Fibroblast of gingiva (primary cell): ENCODE measurements around the gene RFFL.
"Not testable (repeated sequence)": the region's sequence is repeated elsewhere in the genome, so short reads cannot be mapped to it uniquely, and the experiment has no call there.

Experiments used
- DNase-seq: peaks from one replicate; pipeline ENCODE4 v3.0.0-alpha.2; 2011; ENCODE audit warnings: low read depth

The RFFL gene

DNA sequence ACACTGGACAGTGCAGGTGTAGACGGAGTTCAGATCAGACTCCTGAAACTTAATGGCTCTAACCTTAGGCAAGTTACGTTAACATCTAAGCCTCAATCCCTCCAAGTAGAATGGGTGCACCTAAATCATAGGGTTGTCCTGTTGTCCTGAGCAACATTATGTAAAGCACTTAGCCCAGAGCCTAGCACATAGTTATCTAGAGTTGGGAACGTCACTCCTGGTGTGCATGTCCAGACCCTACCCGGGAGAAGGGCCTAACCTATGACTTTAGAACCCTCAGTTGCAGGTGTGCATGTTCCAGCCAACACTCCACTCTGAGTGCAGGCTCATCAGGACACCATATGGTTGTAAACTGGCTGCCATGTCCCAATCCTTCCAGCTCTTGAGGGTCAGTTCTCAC is 57.2 kb downstream of the RFFL start:
- no peak for DNase-seq

DNA sequence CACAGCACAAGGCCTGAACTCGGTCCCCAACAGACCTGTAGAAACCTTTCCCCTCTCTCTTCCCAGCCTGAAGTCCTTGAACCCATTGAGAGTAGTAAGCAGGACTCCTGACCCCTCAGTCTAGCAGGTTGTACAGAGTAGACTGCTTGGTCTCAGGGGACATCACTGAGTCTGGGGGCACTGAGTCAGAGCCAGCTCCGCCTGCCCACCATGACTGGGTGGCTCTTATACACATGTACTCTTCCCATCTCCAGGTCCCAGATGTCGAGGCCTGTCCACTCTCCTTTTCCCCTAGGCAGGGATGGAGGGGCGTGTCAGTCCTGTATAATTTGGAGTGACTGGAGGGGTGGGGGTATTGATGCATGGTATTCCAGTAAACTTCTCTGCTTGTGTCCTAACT is 59.7 kb downstream of the RFFL start:
- DNase-seq: no peak

DNA sequence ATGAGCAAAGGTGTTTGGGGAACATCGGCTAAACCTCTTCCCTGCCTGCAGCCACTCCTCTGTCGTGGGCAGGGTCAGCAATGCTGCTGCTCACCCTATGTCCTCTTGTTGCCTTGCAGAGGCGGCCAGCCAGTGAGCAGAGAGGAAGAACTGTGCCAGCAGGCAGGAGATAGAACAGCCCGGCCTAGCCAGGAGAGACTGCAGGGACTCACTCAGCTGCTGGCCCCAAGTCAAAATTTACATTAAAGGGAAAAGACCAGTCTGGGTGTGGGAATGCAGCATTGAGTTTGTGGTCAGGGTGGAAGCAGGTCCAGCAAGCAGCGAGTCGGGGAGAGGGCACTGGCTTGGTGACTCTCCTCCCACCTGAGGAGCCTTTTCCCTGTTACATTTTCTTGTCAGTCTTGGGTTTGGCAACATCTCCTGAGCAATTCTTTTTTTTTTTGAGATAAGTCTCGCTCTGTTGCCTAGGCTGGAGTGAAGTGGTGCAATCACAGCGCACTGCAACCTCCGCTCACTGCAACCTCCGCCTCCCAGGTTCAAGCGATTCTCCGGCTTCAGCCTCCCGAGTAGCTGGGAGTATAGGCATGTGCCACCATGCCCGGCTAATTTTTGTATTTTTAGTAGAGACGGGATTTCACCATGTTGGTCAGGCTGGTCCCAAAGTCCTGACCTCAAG is 60.5 kb downstream of the RFFL start:
- no peak for DNase-seq

DNA sequence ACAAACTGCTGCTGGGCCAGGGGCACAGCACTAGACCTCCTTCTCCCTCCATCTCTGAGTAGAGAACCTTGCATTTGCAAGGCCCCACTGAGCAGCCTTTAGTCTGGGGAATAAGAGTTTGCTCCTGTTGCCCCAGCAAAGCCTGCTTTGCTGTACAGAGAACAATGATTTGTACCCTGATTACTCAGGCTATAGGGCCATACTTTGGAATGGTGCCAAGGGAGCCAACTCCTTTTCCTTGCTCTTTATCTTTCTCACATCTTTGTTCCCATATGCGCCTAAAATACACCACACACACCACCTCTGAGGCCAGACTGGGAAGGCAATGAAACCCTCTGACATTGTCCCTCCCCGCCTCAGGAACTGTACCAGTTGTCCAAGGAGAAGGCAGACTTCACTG is 62.0 kb downstream of the RFFL start:
- no peak for DNase-seq

DNA sequence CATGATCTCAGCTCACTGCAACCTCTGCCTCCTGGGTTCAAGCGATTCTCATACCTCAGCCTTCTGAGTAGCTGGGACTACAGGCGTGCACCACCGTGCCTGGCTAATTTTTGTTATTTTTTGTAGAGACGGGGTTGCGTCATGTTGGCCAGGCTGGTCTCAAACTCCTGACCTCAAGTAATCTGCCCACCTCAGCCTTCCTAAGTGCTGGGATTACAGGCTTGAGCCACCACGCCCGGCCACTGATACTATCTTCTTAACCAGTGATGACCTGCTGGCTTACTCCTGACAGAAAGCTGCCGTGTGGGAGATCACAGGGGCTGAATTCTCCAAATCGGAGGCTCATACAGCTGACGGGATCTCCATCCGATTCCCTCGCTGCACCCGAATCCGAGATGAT is 62.5 kb downstream of the RFFL start:
- not testable (repeated sequence) for DNase-seq

DNA sequence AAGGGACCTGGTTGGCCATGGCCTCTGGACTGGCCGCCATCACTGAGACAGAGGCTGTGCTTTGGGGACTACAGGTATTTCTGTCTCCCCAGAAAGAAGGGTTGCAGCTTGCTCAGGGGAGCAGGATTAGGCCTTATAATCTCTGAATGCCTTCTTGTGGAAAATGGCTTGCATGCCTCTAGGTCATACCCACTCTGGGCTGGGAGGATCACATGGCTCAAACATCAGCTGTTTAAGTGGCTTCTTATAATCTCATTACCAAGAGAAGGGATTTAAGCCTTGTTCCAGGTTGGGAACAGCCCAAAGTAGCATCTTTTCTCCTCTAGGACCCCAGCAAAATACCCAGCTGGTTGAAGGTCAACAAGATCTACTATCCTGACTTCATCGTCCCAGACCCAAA is 64.1 kb downstream of the RFFL start:
- DNase-seq: no peak

DNA sequence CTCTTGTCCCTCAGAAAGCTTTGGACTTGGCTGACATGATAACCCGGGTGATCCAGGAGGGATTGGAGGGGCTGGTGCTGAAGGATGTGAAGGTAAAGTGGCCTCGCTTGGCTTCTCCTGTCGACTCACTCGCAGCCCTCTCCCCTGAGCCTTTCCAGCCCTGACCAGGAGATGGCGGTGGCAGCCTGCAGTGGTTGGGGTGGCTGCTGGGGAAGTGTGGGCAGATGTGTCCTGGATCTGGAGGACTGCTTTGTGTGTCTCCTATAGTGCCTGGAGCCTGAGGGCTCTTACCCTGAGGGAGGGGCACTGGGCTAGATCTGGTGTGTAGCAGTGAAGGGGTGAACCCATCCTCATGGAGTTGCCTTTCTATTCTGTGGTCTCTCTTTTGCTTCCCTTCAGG is 65.3 kb downstream of the RFFL start:
- DNase-seq: peak; percentile 62

DNA sequence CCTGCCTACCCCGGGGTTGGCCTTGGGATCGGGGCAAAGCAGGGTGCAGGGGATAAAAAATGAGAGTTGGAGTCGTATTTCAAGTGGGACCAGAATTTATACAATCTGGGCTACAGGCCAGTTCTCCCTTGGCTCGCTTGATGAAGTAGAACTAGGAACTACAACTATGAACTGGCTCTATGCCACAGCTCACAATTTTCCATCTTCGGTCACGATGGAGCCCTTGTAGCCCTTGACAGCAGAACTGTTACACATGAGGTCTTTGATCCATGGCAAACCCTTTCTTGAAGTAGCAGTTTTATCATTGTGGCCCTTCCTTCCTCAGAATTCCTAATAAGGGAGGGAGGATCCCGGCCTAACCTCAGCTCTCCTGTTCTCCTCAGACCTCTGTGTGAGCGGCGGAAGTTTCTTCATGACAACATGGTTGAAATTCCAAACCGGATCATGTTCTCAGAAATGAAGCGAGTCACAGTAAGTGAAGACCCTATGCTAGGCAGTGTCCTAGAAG is 66.1 kb downstream of the RFFL start:
- DNase-seq: peak; percentile 76

DNA sequence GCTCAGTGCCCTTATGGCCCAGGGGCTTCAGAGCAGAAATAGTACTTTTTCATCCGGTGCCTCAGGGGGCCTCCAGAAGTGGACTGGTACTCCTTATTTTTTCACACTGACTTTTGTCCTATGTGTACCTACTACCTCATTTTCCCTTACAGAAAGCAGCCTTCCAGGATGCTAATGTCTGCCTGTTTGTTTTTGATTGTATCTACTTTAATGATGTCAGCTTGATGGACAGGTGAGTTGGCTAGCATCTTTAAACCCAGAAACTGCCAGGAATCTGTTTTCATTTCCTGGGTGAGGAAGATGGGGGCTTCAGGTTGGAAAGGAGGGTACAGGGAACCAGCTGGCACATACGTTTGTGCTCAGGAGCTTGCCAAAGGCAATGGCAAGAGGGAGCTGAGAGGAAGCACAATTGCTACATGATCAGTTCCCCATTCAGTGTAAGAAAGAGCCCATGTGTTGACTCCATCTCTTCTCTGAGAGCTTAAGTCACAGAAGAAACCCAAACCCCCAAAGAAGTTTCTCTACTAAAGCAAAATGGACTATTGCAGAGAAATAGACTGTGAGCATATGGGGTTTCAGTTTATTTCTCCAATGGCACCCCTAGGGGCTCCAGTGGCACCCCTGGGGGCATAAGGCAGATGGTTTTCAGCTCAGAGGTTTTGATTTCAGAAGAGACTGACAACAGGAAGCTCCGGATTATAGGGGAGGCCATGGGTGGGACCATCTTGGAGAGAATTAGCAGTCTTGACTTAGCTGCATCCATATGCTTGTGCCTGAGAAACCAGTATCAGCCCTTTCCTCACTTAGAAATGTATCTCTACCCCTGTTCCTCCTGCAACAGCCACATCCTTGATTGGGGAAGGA is 66.9 kb downstream of the RFFL start:
- DNase-seq: no peak

DNA sequence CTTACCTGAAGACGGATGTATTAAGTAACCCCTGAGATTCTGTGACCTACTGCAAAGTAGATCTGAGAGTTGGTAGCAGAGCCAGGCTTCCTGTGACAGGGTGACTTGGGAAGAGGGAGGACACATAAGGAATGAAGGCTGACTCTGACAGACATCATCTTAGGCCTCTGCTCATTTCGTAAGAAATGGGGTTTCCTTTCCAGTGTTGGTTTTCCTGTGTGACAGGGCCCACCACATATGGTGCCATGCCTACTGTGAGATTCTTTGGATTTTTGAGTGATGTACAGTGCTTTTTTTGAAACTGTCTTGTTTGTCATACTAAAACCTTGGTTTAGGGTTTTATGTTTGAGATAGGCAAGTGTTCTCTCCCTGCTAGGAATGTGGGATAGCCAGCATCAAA is 70.5 kb downstream of the RFFL start:
- DNase-seq: no peak

DNA sequence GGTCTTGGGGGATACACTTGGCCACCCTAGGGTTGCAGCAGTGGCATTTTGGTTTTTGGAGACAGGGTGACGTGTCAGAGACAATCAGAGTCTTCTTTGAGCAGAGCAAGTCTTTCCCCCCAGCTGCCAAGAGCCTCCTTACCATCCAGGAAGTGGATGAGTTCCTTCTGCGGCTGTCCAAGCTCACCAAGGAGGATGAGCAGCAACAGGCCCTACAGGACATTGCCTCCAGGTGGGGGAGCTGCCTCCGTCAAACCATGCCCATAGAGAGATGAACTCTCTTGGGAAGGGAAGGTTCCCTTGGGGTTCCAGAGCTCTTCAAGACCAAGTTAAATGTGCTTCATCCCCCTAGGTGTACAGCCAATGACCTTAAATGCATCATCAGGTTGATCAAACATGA is 71.9 kb downstream of the RFFL start:
- DNase-seq: no peak

DNA sequence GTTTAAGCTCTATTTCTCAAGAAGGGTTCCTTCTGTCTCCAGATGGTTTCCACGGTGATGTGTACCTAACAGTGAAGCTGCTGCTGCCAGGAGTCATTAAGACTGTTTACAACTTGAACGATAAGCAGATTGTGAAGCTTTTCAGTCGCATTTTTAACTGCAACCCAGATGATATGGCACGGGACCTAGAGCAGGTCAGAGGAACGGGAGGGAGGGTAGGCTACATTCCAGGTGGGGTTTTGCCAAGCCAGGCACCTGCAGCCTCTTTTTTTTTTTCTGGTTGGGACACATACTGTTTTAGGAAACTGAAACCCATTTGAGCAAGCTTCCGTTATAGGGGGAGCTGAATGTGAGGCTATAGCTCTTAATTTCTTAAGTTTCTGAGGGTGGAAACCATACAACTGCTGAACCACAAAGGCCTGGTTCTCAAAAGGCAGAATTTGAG is 72.6 kb downstream of the RFFL start:
- peak; percentile 32 for DNase-seq

DNA sequence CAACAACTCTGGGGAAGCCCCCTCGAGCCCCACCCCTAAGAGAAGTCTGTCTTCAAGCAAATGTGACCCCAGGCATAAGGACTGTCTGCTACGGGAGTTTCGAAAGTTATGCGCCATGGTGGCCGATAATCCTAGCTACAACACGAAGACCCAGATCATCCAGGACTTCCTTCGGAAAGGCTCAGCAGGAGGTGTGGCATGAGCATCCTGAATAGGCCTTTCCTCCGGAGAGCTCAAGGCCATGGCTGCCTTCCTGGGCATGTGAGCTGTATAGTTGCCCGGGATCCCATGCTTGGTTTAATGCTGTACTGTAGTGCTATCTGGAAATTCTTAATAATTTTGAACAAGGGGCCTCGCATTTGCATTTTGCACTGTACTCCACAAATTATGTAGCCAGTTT is 74.0 kb downstream of the RFFL start:
- no peak for DNase-seq

DNA sequence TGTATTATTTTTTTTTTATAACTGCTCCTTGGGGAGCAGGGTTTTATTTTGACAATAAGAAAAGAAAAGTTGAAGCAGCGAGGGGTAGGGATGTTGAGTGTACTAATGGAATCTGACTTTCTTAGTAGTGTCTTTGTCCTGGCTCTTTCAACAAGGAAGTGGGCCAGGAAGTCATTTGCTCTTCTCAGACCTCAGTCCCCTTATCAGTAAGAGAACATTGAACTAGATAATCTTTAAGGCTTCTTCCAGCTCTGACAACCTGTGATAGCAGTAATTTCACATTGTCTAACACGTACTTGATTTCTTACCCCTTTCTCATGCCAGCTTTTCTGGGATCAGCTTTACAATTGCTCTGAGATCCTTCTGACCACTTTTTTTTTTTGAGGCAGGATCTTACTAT is 74.9 kb downstream of the RFFL start:
- DNase-seq: no peak

DNA sequence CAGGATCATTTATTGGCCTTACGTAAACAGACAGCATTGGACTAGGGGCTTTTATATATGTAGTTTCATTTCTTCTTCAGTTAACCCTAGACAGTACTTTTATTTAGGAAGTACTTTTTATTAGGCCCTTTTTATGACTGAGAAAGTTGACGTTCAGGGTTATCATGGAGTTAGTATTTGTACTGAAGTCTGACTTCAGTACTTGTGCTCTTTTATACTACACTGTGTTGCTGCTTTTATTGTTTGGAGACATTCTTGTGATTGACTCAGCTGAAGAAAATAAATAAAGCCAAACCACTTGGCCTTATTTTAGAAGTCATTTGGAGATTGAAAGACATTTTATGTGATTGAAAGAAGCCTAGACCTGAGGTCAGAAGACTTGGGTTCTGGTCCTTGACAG is 76.3 kb downstream of the RFFL start:
- no peak for DNase-seq

DNA sequence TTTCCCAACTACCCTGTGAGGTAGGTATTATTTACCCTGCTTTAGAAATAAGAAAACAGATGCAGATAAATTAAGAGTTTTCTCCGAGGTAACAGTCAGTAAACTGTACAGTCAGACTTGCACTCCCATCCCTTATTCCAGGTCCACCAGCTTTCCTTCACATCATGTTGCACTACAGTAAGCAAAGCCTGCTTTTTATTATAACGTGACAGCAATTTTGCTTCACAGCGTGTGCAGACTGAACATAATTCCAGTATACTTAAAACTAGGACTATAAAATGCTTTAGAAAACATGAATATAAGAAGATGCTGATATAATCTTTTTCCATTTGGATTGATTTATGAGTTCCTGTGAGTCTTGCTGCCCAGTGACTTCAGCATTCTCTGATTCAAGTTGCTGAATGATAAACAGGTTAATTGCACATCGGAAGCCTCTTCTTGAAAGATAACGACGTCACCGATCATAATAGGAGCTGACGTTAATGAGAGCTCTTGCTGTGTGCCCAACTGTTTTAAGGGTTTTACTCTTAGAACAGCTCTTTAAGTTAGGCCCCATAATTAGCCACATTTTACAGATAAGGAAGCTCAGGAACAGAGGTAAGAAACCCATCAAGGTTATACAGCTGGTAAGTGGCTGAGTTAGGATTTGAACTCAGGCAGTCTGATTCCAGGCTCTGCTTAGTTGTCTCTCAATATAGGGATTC is 81.8 kb downstream of the RFFL start:
- DNase-seq: no peak

DNA sequence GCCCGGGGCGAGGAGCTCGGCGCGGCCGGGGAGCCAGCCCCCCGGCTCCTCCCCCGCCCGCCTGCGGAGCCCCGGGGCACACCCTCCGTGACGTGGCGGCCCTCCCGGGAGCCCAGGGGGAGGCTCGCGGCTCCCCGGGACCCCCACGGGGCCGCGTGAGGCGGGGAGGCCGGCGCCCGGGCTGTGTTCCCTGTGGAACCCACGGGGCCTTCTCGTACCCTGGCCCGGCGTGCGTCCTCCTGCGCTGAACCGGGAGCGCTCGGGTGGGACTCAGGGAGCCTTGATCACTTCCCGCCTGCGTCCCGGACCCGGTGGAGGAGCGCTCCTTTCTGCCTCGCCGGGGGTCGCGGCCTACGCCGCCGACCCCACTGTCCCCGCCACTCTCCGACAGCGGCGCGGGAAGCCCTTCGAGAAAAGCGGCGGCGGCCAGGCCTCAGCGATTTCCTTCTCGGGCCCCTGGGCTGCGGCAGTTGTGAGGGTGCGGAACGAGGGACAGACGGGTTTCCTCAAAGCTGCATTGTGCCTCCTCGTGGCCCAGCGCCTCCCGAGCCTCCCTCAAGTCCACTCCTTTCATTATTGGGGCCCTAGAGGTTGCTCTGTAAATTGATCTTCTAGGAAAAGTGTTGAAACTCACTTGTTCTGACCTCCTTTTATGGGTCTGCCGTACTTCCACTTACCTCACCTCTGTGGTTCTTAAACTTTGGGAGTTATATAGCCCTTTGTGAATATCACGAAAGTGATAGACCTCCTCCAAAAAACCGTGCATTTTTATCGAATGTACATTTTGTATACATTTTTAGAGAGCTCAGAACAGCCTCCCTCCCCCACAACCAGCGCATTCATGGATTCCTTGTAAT is 82.6 kb downstream of the RFFL start:
- peak; percentile 91 for DNase-seq

DNA sequence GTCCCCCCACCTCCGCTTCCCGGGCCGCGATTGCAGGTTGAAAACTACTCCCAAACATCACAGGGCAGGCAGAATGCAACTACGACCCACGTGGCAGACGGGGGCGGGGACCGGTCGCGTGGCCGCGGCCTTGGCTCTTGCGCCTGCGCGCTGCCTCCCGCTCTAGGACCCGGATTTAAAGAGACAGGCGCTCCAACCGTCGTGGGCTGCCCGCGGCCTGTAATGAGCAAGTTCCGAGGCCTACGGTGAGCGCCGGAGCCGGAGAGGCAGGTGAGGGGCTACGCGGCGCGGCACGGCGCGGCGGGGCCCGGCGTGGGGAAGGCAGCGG is 83.2 kb downstream of the RFFL start, which contains the start of gene LIG3:
Gene LIG3 (plus strand): TSS at position 160 of the 328 bp plus-strand sequence. CDS start 2,494 bp downstream, outside the sequence.
- DNase-seq: peak; percentile 91

DNA sequence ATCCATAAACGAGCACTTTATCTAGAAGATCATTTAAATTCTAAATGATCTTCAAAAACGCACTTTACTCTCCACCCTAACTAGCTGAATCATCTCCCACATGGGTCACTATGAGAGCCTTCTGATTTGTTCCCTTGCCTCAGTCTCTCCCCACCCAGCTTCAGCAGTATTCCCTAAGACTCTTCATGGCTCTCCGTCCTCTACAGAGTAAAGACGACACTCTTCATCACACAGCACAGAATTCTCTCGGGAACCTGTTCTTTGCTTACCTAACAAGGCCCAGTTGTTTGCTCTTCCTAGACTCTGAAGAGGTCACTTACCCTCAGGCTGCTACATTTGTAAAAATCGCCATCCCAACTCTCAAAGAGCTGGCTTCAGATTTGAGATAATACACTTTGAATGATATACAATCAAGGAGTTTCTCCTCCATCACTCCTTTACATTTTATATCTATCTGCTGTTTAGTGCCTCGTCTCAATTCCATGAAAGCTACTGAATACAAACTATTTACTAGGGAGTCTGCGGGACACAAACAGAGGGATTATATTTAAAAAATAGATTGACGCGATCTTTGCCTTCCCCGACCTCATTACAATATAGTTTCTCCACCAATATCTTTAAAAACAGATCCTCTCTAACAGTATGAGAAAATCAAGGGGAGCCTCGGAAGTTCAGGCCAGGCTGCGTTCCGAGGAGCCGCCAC is 83.7 kb downstream of the RFFL start:
- no peak for DNase-seq

DNA sequence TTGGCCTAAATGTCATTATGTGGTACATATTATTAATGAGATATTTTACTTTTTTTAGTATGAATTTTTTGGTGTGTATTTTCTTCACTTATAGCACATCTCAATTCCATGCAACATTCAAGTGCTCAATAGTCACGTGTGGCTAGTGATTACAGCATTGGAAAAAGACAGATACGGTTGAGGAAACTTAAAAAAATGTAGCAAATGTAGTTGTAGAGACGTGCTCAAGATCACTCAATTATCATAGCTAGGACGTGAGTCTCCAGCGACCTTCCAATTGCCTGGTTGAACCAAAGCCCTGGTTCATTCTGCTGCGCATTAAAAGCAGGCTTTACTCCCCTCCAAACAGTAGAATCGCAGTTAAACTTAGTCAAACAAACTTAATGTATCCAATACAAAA is 84.4 kb downstream of the RFFL start:
- no peak for DNase-seq
